ENCODE data around the gene IGF1.

IGF1 gene

GRCh38 chr12:102509123-102509626, 28.8 kb upstream of the IGF1 start (continued):
- no peak for TF ChIP-seq FEZF1 (tag by site-specific recombination; IDR thresholded peaks at IDR 0.05)

DNA sequence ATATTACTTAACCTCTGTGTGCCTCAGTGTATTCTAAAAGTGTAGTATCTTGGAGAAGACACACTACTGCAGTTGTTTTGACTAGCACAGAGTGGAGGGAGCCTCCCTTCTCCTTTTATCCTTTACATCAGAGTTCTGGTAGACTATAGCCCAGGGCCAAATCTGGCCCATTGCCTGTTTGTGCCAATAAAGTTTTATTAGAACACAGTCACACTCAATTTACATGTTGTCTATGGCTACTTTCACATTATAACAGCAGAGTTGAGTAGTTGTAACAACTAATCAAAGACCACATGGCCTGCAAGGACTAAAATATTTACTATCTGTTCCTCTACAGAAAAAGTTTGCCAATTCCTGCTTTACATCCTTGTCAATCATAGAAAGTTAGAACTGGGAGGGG, 27.7 kb upstream of the IGF1 start:
- Histone ChIP-seq H3K9me3 (ENCODE audit: control insufficient read depth, insufficient read depth, low read depth, low read length) (no peaks in the 10 kb centered on the region), H3K4me3 (ENCODE audit: low read depth, low read length) (no peak overlapping the region), H3K27ac (ENCODE audit: extremely low read depth, low read depth, low read length) (no peak overlapping the region), H3K4me1 (ENCODE audit: control insufficient read depth, insufficient read depth, low read length) (no peaks in the 10 kb centered on the region), H3K36me3 (ENCODE audit: control insufficient read depth in 2 of 2, insufficient read depth in 1 of 2, low read length in 2 of 2) (no peaks in the 10 kb centered on the region)
- no peak for TF ChIP-seq ZNF112 (tag by site-specific recombination; IDR thresholded peaks at IDR 0.05)
- TF ChIP-seq ZNF423 (tag by site-specific recombination; IDR thresholded peaks at IDR 0.05) = no peak
- no peak for TF ChIP-seq ZNF274 (IDR thresholded peaks at IDR 0.05; ENCODE audit: low read length)
- no peak for TF ChIP-seq ZNF274 (tag by site-specific recombination; IDR thresholded peaks at IDR 0.05; ENCODE audit: borderline replicate concordance)
- TF ChIP-seq ZNF26 (tag by site-specific recombination; IDR thresholded peaks at IDR 0.05) = no peak
- no peak for TF ChIP-seq ZNF664 (tag by site-specific recombination; IDR thresholded peaks at IDR 0.05)
- no peak for TF ChIP-seq ZNF202 (tag by site-specific recombination; IDR thresholded peaks at IDR 0.05; ENCODE audit: borderline replicate concordance)
- TF ChIP-seq ZNF629 (tag by site-specific recombination; IDR thresholded peaks at IDR 0.05) = no peak
- no peak for TF ChIP-seq ZNF677 (tag by site-specific recombination; IDR thresholded peaks at IDR 0.05)
- TF ChIP-seq SCRT1 (tag by site-specific recombination; IDR thresholded peaks at IDR 0.05; ENCODE audit: borderline replicate concordance) = no peak
- TF ChIP-seq ZNF394 (tag by site-specific recombination; IDR thresholded peaks at IDR 0.05; ENCODE audit: borderline replicate concordance) = no peak
- no peak for TF ChIP-seq ZNF488 (tag by site-specific recombination; IDR thresholded peaks at IDR 0.05)
- TF ChIP-seq ZNF302 (tag by site-specific recombination; IDR thresholded peaks at IDR 0.05; ENCODE audit: low read depth) = no peak
- POLR2A ChIA-PET = interaction anchor here (0.7 kb wide), 1 partner anchor 62 kb away, joined by 3 read pairs; no protein-coding TSS in a partner anchor
- CTCF ChIA-PET = interaction anchor here (1.2 kb wide), 1 partner anchor 24 kb away, joined by 9 read pairs; no protein-coding TSS in a partner anchor

GRCh38 chr12:102507301-102507700, 26.9 kb upstream of the IGF1 start:
- POLR2A ChIA-PET = no interaction called here
- Histone ChIP-seq H3K4me1 (ENCODE audit: control insufficient read depth, insufficient read depth, low read length) (no peaks in the 10 kb centered on the region), H3K27ac (ENCODE audit: extremely low read depth, low read depth, low read length) (no peak overlapping the region)

DNA sequence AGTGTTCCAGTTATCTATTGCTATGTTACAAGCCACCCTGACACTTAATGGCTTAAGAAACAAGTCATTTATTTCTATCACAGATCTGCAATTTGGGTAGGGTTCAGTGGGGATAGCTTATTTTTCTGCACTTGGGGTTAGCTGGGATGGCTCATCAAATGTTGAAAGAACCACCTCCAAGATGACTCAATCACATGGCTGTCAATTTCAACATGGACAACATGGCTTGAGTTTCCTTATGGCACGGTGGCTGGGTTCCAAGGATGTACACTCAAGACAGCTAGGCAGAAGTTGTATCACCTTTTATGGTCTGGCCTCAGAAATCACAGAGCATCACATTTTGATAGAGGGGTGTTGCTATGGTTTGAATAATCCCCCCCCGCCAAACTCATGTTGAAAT, 24.5 kb upstream of the IGF1 start:
- Histone ChIP-seq H3K4me3 (ENCODE audit: low read depth, low read length) (no peak overlapping the region), H3K27ac (ENCODE audit: extremely low read depth, low read depth, low read length) (no peak overlapping the region), H3K36me3 (ENCODE audit: control insufficient read depth in 2 of 2, insufficient read depth in 1 of 2, low read length in 2 of 2) (no peaks in the 10 kb centered on the region), H3K4me1 (ENCODE audit: control insufficient read depth, insufficient read depth, low read length) (no peaks in the 10 kb centered on the region), H3K9me3 (ENCODE audit: control insufficient read depth, insufficient read depth, low read depth, low read length) (no peaks in the 10 kb centered on the region)
- ChIA-PET POLR2A (no interaction called here), CTCF (interaction anchor here (0.6 kb wide), 2 partner anchors 566 to 1055 kb away, joined by 3 read pairs; no protein-coding TSS in a partner anchor)
- no peak for TF ChIP-seq PRDM1 (tag by site-specific recombination; IDR thresholded peaks at IDR 0.05)
- TF ChIP-seq ZNF555 (tag by site-specific recombination; conservative IDR thresholded peaks at IDR 0.05) = no peak
- TF ChIP-seq ZNF48 (tag by site-specific recombination; IDR thresholded peaks at IDR 0.05) = no peak
- no peak for TF ChIP-seq ZBTB21 (tag by site-specific recombination; IDR thresholded peaks at IDR 0.05)
- no peak for TF ChIP-seq ZFHX2 (tag by site-specific recombination; conservative IDR thresholded peaks at IDR 0.05)

More at GRCh38 chr12:102507301-102507700, 26.9 kb upstream of the IGF1 start:
- Histone ChIP-seq H3K9me3 (ENCODE audit: control insufficient read depth, insufficient read depth, low read depth, low read length) (no peaks in the 10 kb centered on the region), H3K36me3 (ENCODE audit: control insufficient read depth in 2 of 2, insufficient read depth in 1 of 2, low read length in 2 of 2) (no peaks in the 10 kb centered on the region), H3K4me3 (ENCODE audit: low read depth, low read length) (no peak overlapping the region)
- CTCF ChIA-PET = interaction anchor here (1.2 kb wide), 1 partner anchor 25 kb away, joined by 9 read pairs; no protein-coding TSS in a partner anchor
- no peak for TF ChIP-seq ZNF626 (tag by site-specific recombination; IDR thresholded peaks at IDR 0.05)
- no peak for TF ChIP-seq ZNF211 (tag by site-specific recombination; IDR thresholded peaks at IDR 0.05; ENCODE audit: low read depth)
- TF ChIP-seq GLIS2 (tag by site-specific recombination; IDR thresholded peaks at IDR 0.05) = no peak
- TF ChIP-seq ZNF658 (tag by site-specific recombination; IDR thresholded peaks at IDR 0.05) = no peak
- TF ChIP-seq IKZF3 (tag by site-specific recombination; IDR thresholded peaks at IDR 0.05) = no peak

Data from HEK293 (cell line).